IPS-NIHi11 (cell line): ENCODE measurements around the gene HPF1.
"Not testable (repeated sequence)": the region's sequence is repeated elsewhere in the genome, so short reads cannot be mapped to it uniquely, and the experiment has no call there.

Source experiments
- DNase-seq: peaks from one replicate; pipeline ENCODE4 v3.0.0; 2012; ENCODE audit warnings: mixed read lengths, low spot score

HPF1 gene

DNA sequence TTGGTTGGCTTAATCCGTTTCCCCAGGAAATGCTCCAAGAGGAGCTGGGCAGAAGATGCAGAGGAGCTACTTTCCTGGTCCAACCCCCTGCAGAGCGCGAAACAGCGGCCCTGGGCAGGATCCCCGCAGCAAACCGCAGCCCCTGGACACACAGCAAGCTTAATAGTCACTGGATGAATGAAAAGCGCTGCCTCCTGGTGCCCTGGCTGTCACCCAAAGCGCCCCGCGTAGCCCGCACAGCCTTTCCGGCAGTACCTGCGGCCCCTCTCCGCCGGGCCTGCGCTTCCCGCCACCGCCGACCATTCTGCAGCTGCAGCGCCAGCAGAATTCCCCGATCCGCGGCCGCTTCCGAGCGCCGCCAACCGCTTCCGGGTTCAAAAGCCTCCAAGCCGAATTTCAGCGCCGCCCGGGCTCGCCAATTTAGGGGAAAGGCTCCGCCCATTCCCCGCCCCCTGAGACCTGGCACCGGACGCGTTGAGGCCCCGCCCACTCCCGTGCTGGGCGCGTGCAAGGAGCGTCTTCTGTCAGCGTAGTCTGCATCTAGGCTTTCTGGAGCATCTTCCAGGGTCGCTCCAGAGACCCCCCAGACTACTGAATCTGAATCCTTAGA lies at the start of gene HPF1:
HPF1 (minus strand) TSS at position 370 of the 610 bp plus-strand sequence; CDS start at position 303, 67 bp downstream.
- peak; percentile 98 for DNase-seq

DNA sequence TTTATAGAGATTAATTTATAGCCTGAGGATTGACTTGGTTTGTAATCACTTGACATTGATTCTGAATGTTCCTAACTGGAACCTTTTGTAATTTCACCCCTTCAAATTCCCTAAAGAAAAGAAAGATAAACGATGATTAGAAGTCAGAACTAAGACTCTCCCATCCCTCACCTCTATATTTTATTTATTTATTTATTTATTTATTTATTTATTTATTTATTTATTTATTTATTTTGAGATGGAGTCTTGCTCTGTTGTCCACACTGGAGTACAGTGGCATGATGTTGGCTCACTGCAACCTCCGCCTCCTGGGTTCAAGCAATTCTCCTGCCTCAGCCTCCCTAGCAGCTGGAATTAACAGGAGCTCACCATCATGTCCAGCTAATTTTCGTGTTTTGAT lies 49.0 kb upstream of the HPF1 start:
- not testable (repeated sequence) for DNase-seq

GRCh38 chr4:169803413-169803812 lies 45.7 kb upstream of the HPF1 start:
- DNase-seq, result no peak

DNA sequence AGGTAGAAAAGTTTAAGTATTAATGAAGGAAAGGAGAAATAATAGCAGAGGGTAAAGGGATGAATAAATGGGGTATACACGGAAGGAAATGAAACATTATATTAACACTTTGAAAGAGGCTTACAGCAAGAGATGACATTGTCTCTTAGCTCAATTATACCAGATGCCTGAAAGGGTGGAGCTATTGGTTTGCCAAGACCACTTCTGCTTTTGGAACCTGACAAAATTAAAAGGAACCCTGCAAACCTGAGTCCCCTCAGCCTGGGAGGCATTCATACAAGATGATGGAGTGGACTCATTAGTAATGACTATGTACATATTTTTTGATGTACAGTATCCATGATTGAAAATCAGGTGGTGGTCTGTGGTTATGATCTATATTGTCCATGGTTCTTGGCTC lies 45.1 kb upstream of the HPF1 start:
- DNase-seq, result no peak

DNA sequence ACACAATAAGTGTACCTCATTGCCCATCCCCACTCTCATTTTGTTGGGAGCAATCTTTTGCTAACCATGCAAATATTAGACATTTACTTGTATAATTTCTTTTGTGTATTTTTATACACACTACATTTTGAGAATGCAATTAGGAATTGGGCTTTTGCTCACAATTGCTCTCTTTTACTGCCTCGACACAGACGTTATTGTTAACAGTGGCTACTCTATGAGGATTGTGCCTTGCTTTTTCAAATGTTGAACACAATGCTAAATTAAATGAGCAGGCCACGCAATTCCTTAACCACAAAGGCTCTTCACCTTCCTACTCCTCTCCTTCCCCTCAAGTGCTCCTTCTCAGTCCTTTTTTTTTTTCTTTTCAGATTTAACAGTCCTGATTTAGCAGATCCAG lies 42.8 kb upstream of the HPF1 start:
- no peak for DNase-seq

GRCh38 chr4:169799260-169799659 lies 41.5 kb upstream of the HPF1 start:
- no peak for DNase-seq

- DNase-seq, result peak; percentile 14
Measured at GRCh38 chr4:169795585-169795984, 37.8 kb upstream of the HPF1 start.

DNA sequence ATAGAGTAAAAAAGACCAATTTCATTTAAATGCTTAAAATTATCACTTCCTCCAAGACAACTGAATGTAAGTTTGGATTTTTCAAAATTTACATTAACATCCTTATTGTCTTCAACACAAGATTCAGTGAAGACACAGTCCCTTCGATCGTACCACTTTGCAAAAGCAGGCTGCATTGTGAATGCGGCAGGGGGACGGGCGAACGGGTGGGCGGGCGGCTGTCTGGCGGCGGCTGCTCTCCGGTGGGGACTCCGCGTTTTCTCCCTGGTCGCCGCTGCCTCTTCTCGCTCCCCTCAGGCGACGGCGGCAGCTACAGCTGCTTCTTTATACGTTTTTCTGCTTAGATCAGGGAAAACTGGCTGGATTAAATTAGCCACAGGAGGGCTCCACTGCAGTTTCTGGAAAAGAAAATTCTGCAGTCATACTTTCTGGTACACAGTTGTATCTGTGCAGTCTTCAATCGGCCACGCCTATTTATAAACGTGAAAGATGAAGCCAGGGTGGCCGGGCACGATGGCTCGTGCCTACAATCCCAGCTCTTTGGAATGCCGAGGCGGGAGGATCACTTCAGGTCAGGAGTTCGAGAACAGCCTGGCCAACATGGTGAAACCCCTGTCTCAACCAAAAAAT lies 33.9 kb upstream of the HPF1 start:
- peak; percentile 60 for DNase-seq

- no peak for DNase-seq
Measured at GRCh38 chr4:169791062-169791461, 33.3 kb upstream of the HPF1 start.

- DNase-seq, result peak; percentile 42
Measured at GRCh38 chr4:169774466-169775445, 17.0 kb upstream of the HPF1 start.

GRCh38 chr4:169773889-169774288 lies 16.1 kb upstream of the HPF1 start:
- DNase-seq, result no peak

- DNase-seq, result not testable (repeated sequence)
Measured at GRCh38 chr4:169771556-169772080, 13.9 kb upstream of the HPF1 start.

GRCh38 chr4:169770416-169770815 lies 12.7 kb upstream of the HPF1 start:
- DNase-seq, result no peak

- no peak for DNase-seq
Measured at GRCh38 chr4:169768385-169768784, 10.6 kb upstream of the HPF1 start.

GRCh38 chr4:169766741-169767140 lies 9.0 kb upstream of the HPF1 start:
- DNase-seq, result no peak

DNA sequence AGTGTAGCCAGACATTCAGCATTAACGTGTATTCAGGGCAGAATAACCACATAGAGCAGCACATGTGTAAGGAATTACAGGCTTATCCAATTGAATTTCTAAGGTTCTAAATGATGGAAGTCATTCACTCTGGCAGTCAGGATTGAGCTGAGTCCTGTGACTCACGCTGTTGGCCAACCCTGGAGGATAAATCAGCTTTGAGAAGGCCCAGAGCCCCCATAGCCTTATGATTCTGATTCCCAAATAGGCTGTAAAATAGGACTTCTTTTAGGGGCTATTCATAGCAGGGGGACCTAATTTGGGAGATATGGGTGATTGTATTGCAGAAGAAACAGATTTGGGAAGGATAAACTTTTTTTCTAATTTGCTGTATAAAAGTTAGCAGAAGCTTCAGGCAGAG lies 8.1 kb upstream of the HPF1 start:
- no peak for DNase-seq

GRCh38 chr4:169761846-169762245 lies 4.1 kb upstream of the HPF1 start:
- no peak for DNase-seq

- no peak for DNase-seq
Measured at GRCh38 chr4:169758401-169758962, 738 bp upstream of the HPF1 start.

- no peak for DNase-seq
Measured at GRCh38 chr4:169756971-169757574, 671 bp downstream of the HPF1 start.

DNA sequence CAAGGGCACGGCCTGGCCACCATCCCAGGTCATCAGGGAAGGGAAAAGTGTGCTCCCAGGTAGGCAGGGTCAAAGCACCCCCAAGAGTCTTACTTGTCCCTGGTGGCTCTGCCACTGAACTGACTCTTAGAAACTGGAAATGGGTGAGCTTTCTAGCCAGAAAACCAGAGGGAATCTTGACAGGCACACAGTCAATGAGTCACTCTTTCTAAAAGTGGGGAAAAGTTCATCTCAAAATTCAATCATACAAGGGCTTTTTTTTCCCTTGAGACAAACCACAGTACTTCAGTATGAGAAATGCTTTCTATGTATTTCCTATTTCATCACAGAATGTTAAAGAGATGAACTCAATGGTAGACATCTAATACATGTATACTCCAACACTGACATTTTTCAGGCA lies 12.5 kb downstream of the HPF1 start:
- no peak for DNase-seq

- DNase-seq, result no peak
Measured at GRCh38 chr4:169744601-169745000, 13.1 kb downstream of the HPF1 start.

GRCh38 chr4:169741569-169741968 lies 16.2 kb downstream of the HPF1 start:
- DNase-seq, result no peak
